Epithelial cell of proximal tubule (primary cell): ENCODE results near the gene TMEM123. TPM values are rescaled to one million over a fixed set of nuclear protein-coding genes. Genes with fewer than 3 reads are reported as not detected.

Experiments used
- DNase-seq: peaks from one replicate; pipeline ENCODE4 v3.0.0-alpha.2; 2011; ENCODE audit warnings: low read depth
- H3K4me3 ChIP-seq: 2 replicates; pipeline ENCODE4 v1.5.1; 2011; ENCODE audit warnings: low read depth, mild to moderate bottlenecking, low read length
- total RNA-seq: library from RNA; depleted of rRNA; stranded (reverse); fragments of >200 nt; gene quantifications from 2 replicates; pipeline ENCODE4 v1.2.3, GENCODE V29; 2015
- TF ChIP-seq, protein P1 (sequence below): conservative IDR thresholded peaks from 2 replicates; pipeline ENCODE4 v1.5.1; 2012; ENCODE audit warnings: low read depth, mild to moderate bottlenecking, low read length

The TMEM123 gene
- total RNA-seq, 1 donor from 2014 or later = 137 TPM

DNA sequence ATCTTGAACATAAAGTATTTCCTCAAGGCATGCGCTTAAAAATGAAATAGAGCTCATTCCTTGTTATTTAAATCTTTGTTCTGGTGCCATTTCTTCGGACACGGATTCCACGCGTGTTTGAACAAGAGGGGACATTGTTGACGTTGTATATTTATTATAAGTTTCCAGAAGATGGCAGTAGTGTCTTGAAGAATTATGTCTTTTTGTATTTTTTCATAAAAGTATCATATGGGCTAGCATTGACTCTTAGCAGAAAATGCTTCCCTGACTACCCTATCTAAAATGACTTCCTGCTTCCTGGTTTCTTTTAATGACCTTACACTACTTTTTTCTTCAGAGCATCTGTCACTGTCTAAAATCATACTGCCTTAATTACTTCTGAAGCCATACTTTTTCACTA lies 85.2 kb downstream of the TMEM123 start:
- DNase-seq = no peak
- TF ChIP-seq, protein P1, sequence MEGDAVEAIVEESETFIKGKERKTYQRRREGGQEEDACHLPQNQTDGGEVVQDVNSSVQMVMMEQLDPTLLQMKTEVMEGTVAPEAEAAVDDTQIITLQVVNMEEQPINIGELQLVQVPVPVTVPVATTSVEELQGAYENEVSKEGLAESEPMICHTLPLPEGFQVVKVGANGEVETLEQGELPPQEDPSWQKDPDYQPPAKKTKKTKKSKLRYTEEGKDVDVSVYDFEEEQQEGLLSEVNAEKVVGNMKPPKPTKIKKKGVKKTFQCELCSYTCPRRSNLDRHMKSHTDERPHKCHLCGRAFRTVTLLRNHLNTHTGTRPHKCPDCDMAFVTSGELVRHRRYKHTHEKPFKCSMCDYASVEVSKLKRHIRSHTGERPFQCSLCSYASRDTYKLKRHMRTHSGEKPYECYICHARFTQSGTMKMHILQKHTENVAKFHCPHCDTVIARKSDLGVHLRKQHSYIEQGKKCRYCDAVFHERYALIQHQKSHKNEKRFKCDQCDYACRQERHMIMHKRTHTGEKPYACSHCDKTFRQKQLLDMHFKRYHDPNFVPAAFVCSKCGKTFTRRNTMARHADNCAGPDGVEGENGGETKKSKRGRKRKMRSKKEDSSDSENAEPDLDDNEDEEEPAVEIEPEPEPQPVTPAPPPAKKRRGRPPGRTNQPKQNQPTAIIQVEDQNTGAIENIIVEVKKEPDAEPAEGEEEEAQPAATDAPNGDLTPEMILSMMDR = no peak
- no peak overlapping the region for H3K4me3 ChIP-seq

DNA sequence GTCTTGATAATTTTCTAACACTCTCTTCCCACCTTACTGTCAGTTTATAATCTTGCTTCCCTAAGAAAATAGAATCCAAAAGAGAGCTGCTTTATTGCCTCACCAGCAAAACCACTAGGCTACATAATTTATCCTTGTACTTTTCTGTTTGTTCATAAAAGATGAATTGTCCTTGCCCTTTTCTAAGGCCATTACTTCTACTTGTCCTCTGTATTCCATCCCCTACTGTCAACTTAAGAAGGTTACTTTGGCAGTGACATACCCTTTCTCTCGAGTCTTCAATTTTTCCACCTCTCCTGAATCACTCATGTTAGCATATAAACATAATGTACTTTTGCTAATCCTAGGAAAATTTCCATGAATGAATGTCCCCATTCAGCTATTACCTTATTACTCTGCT lies 87.6 kb downstream of the TMEM123 start:
- H3K4me3 ChIP-seq = no peak overlapping the region
- no peak for DNase-seq
- TF ChIP-seq, protein P1 = no peak

DNA sequence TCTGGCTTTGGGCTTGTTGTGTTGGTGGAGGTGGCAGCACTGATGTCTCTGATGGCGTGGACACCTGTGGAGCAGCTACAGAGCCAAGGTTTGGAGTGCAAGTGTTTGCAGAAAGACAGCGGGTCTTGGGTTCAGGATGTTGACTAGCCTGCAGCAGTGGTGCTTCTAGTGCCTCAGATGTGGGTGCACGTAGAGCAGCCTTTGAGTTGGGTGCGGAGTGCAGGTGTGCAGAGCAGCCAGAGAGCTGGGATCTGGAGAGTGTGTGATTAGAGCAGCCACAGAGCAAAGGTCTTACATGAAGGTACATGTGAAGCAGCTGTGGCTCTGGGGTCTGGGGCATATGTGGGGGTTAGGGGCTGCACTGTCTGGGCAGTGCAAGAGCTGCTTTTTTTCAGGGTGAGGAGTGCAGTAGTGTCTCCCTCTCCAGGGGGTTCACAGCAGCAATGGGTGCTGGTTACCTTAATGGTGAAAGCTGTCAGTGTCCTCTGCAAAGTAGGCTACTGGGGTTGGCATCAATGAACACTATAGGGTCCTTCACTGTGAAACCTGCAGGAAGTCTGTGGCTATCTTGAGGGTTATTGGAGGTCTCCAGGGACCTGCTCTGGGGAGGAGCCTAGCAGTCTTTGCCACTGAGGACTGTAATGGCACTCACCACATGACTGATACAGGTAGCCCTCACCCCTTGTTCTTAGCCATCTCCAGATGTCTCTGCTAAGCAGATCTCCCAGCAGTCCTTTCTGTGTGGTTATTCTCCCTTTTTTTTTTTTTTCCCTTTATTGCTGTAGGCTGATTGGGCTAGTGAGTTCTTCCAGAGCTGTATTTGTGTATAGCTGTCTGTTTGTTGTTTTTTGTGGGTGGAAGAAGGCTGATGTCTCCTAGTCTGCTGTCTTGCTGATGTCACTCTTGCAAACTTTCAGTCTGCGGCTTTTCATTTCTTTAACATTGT lies 91.2 kb downstream of the TMEM123 start:
- TF ChIP-seq, protein P1 = no peak
- no peak overlapping the region for H3K4me3 ChIP-seq
- no peak for DNase-seq

DNA sequence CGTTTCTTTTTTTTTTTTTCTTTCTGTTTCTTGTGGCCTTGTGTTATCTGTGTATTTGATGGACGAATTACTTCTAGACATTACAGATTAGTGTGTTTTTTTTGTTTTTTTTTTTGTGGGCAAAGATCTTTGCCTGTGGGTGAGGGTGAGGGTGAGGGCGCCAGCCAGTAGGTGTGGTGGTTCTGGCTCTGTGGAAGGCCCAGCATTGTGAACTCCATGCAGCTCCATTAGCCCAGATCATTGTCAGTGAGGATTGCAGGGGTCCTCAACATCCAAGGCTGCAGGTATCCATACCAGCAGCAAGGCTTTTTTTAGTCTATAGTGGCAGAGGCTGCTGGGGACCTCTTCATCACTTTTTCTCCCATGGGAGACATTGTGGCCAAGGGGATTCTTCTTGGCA lies 91.9 kb downstream of the TMEM123 start:
- no peak overlapping the region for H3K4me3 ChIP-seq
- TF ChIP-seq, protein P1 = no peak
- DNase-seq = no peak

DNA sequence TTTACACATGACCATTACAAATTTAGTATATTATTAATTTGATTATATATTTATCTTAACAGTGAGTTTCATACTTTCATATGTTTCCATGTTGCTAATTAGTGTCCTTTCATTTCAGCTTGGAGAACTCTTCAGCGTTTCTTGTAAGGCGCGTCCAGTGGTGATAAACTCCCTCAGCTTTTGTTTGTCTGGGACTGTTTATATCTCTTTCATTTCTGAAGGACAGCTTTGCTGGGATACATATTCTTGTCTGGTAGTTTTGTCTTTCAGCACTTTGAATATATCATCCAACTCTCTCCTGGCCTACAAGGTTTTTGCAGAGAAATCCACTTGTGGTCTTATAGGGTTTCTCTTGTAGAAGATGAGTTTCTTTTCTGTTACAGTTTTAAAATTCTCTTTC lies 93.2 kb downstream of the TMEM123 start:
- TF ChIP-seq, protein P1 = no peak
- H3K4me3 ChIP-seq = no peak overlapping the region
- no peak for DNase-seq

DNA sequence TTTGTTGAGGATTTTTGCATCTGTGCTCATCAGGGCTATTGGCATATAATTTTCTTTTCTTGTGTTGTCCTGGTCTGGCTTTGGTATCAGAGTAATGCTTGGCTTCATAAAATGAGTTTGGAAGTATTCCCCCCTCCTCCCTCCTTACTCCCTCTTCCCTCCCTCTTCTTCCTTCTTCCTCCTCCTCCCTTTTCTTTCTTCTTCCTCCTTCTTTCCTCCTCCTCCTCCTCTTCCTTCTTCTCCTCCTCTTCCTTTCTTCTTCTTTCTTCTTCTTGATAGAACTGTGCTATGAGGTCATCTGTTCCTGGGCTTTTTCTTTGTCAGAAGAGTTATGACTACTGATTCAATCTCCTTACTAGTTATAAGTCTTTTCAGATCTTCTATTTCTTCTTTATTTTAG lies 95.4 kb downstream of the TMEM123 start:
- TF ChIP-seq, protein P1 = no peak
- no peak for DNase-seq
- no peak overlapping the region for H3K4me3 ChIP-seq
